PFSK-1 (cell line): Measurements from ENCODE around the gene NDUFS3.

ENCODE experiments used
- FOXP2 ChIP-seq: optimal IDR thresholded peaks from 2 replicates; pipeline ENCODE3; 2011; ENCODE audit warnings: borderline replicate concordance, control low read depth, inconsistent platforms; ENCODE audit not compliant: insufficient read depth; ENCODE audit errors: extremely low read length, extremely low read depth
- POLR2AphosphoS5 ChIP-seq: IDR thresholded peaks from 2 replicates; pipeline ENCODE4 v1.6.1; 2012; ENCODE audit warnings: low read depth, mild to moderate bottlenecking, control low read depth, low read length, moderate library complexity
- REST ChIP-seq, 2 experiments: IDR thresholded peaks; 2 replicates each; pipeline versions ENCODE4 v1.6.1 to v1.8.0; 2011 to 2012; ENCODE audit warnings: low read depth in 2 of 2, low read length in 2 of 2, control low read depth in 1 of 2, inconsistent platforms in 1 of 2, mild to moderate bottlenecking in 1 of 2, moderate library complexity in 1 of 2; ENCODE audit not compliant: insufficient read depth in 1 of 2
- SIN3A ChIP-seq: IDR thresholded peaks from 2 replicates; pipeline ENCODE4 v1.6.1; 2012; ENCODE audit warnings: mild to moderate bottlenecking, low read length, moderate library complexity, borderline replicate concordance; ENCODE audit not compliant: insufficient read depth
- TAF1 ChIP-seq: IDR thresholded peaks from 2 replicates; pipeline ENCODE4 v1.6.1; 2012; ENCODE audit warnings: low read length, control low read depth, borderline replicate concordance; ENCODE audit not compliant: insufficient read depth

The NDUFS3 gene

DNA sequence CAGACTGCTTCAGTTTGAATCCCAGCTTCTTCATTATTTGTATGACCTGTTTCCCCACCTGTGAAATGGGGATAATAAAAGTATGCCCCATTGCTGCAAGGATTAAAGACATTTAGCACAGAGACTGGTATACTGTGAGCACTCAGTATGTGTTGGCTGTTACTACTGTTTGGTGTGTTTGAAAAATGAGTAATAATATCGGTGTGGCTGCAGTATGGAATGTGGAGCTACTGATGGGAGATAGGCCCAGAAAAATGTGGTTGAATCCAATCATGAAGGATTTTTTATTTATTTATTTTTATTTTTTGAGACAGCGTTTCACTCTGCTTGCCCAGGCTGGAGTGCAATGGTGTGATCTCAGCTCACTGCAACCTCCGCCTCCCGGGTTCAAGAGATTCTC lies 24.4 kb downstream of the NDUFS3 start:
- no peak for TF ChIP-seq REST (IDR thresholded peaks at IDR 0.05; ENCODE audit: insufficient read depth in 1 of 2, low read depth in 2 of 2, low read length in 2 of 2)
- no peak for TF ChIP-seq SIN3A
- no peak for TF ChIP-seq POLR2AphosphoS5
- TF ChIP-seq FOXP2 = no peak
- TF ChIP-seq TAF1 = no peak

DNA sequence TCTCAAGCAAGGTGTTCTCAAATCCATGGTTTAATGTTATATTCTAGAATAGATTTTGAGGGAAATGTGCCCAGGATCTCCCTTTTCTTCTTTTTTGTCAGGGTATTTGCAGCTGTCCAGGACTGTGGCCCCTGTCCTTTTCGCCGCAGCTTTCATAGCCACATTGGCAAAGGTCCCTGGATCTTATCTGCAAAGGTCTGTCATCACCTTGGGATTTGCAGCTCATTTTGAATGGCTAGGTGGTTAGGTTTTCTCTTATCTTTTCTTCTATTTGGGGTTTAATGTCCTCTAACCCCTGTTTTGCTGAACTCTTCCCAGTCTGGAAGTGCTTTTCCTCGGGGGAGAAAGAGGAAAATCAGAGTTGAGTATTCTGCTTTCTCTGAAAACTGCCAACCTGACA lies 27.0 kb downstream of the NDUFS3 start:
- no peak for TF ChIP-seq TAF1
- TF ChIP-seq SIN3A = no peak
- TF ChIP-seq POLR2AphosphoS5 = no peak
- TF ChIP-seq FOXP2 = no peak
- TF ChIP-seq REST (IDR thresholded peaks at IDR 0.05; ENCODE audit: insufficient read depth in 1 of 2, low read depth in 2 of 2, low read length in 2 of 2) = no peak

DNA sequence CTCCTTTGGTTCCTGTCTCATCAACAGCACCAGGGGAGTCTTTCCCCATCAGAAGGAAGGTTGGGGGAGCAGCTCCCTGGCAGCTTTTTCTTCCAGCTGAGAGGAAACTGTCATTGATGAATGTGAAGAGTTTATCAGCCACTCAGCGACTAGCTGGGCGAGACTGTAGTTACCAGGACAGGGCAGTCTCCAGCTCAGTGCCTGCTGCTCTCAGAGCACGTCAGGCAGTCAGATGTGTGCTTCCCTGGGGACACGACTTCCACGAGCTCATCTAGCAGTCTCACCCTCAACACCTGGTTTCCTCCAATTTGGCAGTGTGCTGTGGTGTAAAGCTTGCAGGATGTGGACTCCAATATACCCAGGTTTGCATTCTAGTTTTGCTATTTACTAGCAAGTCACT lies 27.9 kb downstream of the NDUFS3 start:
- TF ChIP-seq FOXP2 (no peak), TAF1 (no peak), POLR2AphosphoS5 (no peak), SIN3A (no peak), REST (IDR thresholded peaks at IDR 0.05; ENCODE audit: insufficient read depth in 1 of 2, low read depth in 2 of 2, low read length in 2 of 2) (no peak)

DNA sequence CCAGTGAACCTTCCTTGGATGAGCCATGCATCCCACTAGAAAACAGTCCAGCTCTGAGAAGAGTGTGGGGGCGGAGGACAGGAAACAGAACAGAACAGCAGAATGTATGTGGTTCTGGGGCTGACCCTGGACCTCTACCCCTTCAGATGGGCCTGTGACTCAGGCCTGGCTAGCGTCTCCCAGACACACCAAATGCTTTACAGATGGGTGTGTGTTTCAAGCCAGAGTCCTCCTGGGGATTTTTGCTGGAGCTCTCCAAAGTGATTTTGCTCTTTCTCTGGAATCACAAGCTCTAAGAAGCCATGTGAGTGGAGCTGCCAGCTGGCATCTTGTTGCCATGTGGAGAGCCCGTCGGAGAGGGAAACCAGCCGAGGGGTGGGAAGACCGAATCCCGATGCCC lies 28.5 kb downstream of the NDUFS3 start:
- TF ChIP-seq FOXP2 = no peak
- 0 out of 4 replicates have a peak, but pooled peaks of 1 of the 2 experiments have one; percentile 9 for TF ChIP-seq REST (IDR thresholded peaks at IDR 0.05; ENCODE audit: insufficient read depth in 1 of 2, low read depth in 2 of 2, low read length in 2 of 2)
- no peak for TF ChIP-seq SIN3A
- no peak for TF ChIP-seq POLR2AphosphoS5
- TF ChIP-seq TAF1 = no peak

- TF ChIP-seq TAF1 (no peak), SIN3A (no peak), REST (IDR thresholded peaks at IDR 0.05; ENCODE audit: insufficient read depth in 1 of 2, low read depth in 2 of 2, low read length in 2 of 2) (no peak), POLR2AphosphoS5 (no peak), FOXP2 (no peak)
Measured at GRCh38 chr11:47609675-47610074, 30.8 kb downstream of the NDUFS3 start.
